Esophagus muscularis mucosa (tissue), 4 donors: ENCODE results near the gene ALOX15B. TPM values are rescaled to one million over a fixed set of nuclear protein-coding genes. Genes with fewer than 3 reads are reported as not detected.

Experiments
- DNase-seq: peaks from one replicate; pipeline ENCODE4 v3.0.0-alpha.2; 2017; ENCODE audit errors: extremely low spot score
- H3K27ac ChIP-seq, 4 donors: fragments of 200-600 bp; sonication (generic); replicated peaks in 1 of 4; 1 replicate in 3 of 4; 2 replicates in 1 of 4; pipeline ENCODE4 v1.5.1; 2016 to 2019; ENCODE audit warnings: mild to moderate bottlenecking in 1 of 4
- H3K27me3 ChIP-seq, 4 donors: fragments of 200-600 bp; sonication (generic); one replicate each; pipeline versions ENCODE4 v1.5.1 to v1.6.0; 2016 to 2019
- H3K36me3 ChIP-seq, 4 donors: fragments of 200-600 bp; sonication (generic); one replicate each; pipeline ENCODE4 v1.5.1; 2016 to 2019
- H3K4me1 ChIP-seq, 4 donors: fragments of 200-600 bp; sonication (generic); one replicate each; pipeline ENCODE4 v1.5.1; 2016 to 2019
- H3K4me3 ChIP-seq, 4 donors: fragments of 200-600 bp; sonication (generic); 1 replicate in 2 of 4; 2 replicates in 2 of 4; pipeline ENCODE4 v1.5.1; 2016 to 2019; ENCODE audit warnings: mild to moderate bottlenecking in 4 of 4, moderate library complexity in 1 of 4
- H3K9me3 ChIP-seq, 4 donors: fragments of 200-600 bp; sonication (generic); 1 replicate in 3 of 4; 2 replicates in 1 of 4; pipeline ENCODE4 v1.5.1; 2016 to 2019
- CTCF ChIP-seq, 3 experiments: fragments of 200-600 bp in 2 of 3; fragments of 450-650 bp in 1 of 3; sonication (generic) in 2 of 3; IDR thresholded peaks; one replicate each; pipeline ENCODE4 v1.5.1; 2017 to 2019; ENCODE audit warnings: antibody characterized with exemption in 3 of 3, mild to moderate bottlenecking in 2 of 3, moderate library complexity in 1 of 3
- EP300 ChIP-seq: sonication (generic); formaldehyde crosslinking; IDR thresholded peaks from one replicate; pipeline ENCODE4 v1.6.1; 2017; ENCODE audit warnings: antibody characterized with exemption
- POLR2A ChIP-seq: fragments of 450-650 bp; IDR thresholded peaks from one replicate; pipeline ENCODE4 v1.6.1; 2017; ENCODE audit warnings: antibody characterized with exemption, moderate library complexity, mild to moderate bottlenecking, low read depth
- POLR2AphosphoS5 ChIP-seq, 2 donors: sonication (generic); formaldehyde crosslinking; IDR thresholded peaks; one replicate each; pipeline ENCODE4 v1.6.1; 2017; ENCODE audit warnings: antibody characterized with exemption in 2 of 2
- WGBS: methylation state at CpG from one replicate; pipeline ENCODE4 v1.1.5; 2018; 5-methylcytosine and 5-hydroxymethylcytosine counted together
- intact Hi-C: fragments of 100-400 bp; cut with DNase I; formaldehyde crosslinking; loops from one replicate; pipeline ENCODE4 v1.15.1; 2023
- total RNA-seq, 4 donors: library from RNA; depleted of rRNA; stranded (reverse); fragments of >200 nt; gene quantifications; one replicate each; pipeline versions ENCODE4 v1.1.0 to v1.2.1, GENCODE V29; 2016

The ALOX15B gene
- total RNA-seq, 4 donors from 2014 or later, result 1.3 to 3.7 (median 2.0) TPM

GRCh38 chr17:8032442-8032841 lies 6.4 kb upstream of the ALOX15B start:
- H3K4me1 ChIP-seq, result no peaks in the 10 kb centered on the region
- no peak overlapping the region for H3K4me3 ChIP-seq
- H3K27ac ChIP-seq, result no peak overlapping the region
- no peaks in the 10 kb centered on the region for H3K9me3 ChIP-seq
- no peak for DNase-seq
- TF ChIP-seq EP300 (no peak), POLR2A (no peak), CTCF (IDR thresholded peaks at IDR 0.05) (no peak), POLR2AphosphoS5 (IDR thresholded peaks at IDR 0.05) (no peak)
- WGBS, result 88% methylated on average over 2 of the region's 2 CpGs
- no peaks in the 10 kb centered on the region for H3K36me3 ChIP-seq
- intact Hi-C loops, result no loop called here
- H3K27me3 ChIP-seq, result peaks cover 0 to 67% (median 0%) of the 10 kb centered on the region in 4 donors

GRCh38 chr17:8039611-8040168 lies 831 bp downstream of the ALOX15B start:
- 50% methylated on average over 10 of the region's 11 CpGs for WGBS
- Histone ChIP-seq H3K27me3 (peaks cover 0 to 60% (median 10%) of the 10 kb centered on the region in 4 donors), H3K27ac (no peak overlapping the region), H3K4me1 (peaks cover 5 to 26% (median 17%) of the 10 kb centered on the region in 4 donors), H3K9me3 (no peaks in the 10 kb centered on the region), H3K4me3 (peak overlapping the region; percentile 25 to 43 (median 30)), H3K36me3 (no peaks in the 10 kb centered on the region)
- no peak for TF ChIP-seq POLR2A
- TF ChIP-seq EP300, result no peak
- TF ChIP-seq POLR2AphosphoS5 (IDR thresholded peaks at IDR 0.05), result no peak
- TF ChIP-seq CTCF (IDR thresholded peaks at IDR 0.05), result no peak
- no peak for DNase-seq
- intact Hi-C loops, result no loop called here

- TF ChIP-seq CTCF (IDR thresholded peaks at IDR 0.05) (peak in 2 of 3 experiments; percentile 37 to 42), EP300 (no peak), POLR2AphosphoS5 (IDR thresholded peaks at IDR 0.05) (peak; percentile 37 to 69), POLR2A (no peak)
- WGBS, result 67% methylated on average over 8 of the region's 8 CpGs
- no peaks in the 10 kb centered on the region for H3K36me3 ChIP-seq
- H3K27me3 ChIP-seq, result peaks cover 0 to 66% (median 10%) of the 10 kb centered on the region in 4 donors
- no peaks in the 10 kb centered on the region for H3K9me3 ChIP-seq
- intact Hi-C loops, result no loop called here
- H3K27ac ChIP-seq, result peak overlapping the region; percentile 50 to 62 (median 59)
- DNase-seq, result no peak
- H3K4me1 ChIP-seq, result peaks cover 5 to 26% (median 17%) of the 10 kb centered on the region in 4 donors
- H3K4me3 ChIP-seq, result peak overlapping the region in 1 of 4 donors; percentile 8
Measured at GRCh38 chr17:8041249-8041928, 2.5 kb downstream of the ALOX15B start.

GRCh38 chr17:8041979-8042378 lies 3.1 kb downstream of the ALOX15B start:
- DNase-seq, result no peak
- no peak for TF ChIP-seq POLR2A
- no peak for TF ChIP-seq EP300
- TF ChIP-seq POLR2AphosphoS5 (IDR thresholded peaks at IDR 0.05), result no peak
- TF ChIP-seq CTCF (IDR thresholded peaks at IDR 0.05), result no peak
- peaks cover 5 to 26% (median 17%) of the 10 kb centered on the region in 4 donors for H3K4me1 ChIP-seq
- intact Hi-C loops, result no loop called here
- no peaks in the 10 kb centered on the region for H3K9me3 ChIP-seq
- peaks cover 0 to 68% (median 10%) of the 10 kb centered on the region in 4 donors for H3K27me3 ChIP-seq
- no peaks in the 10 kb centered on the region for H3K36me3 ChIP-seq
- H3K4me3 ChIP-seq, result no peak overlapping the region
- no peak overlapping the region for H3K27ac ChIP-seq
